ENCODE data around the gene PGA4.
A peak's percentile ranks its signal among the peaks of the same experiment; 100 is the strongest.

The PGA4 gene

GRCh38 chr11:61273178-61274078 is 51.3 kb downstream of the PGA4 start:
- intact Hi-C loops (cut with DNase I): no loop called here
- DNase-seq: peak in 7 of 10 donors; percentile 15 to 90 (median 41)

DNA sequence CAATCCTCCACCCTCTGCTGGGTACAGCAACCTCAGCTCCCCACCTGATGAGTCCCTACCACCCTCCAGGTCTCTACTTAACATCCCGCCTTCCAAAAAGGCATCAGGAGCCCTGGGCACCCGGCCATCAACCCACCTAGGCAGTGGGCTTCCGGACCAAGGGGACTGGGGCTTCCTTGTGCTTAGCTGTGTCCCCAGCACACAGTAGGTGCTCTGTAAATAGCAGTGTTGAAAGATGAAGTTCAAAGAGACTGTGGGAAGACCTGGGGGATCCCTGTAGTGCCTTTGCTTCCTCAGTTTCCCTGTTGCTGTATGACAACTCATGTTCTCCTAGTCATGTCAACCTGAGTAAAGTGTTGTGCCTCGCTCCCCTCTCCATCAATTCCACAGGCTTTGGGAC is 51.9 kb downstream of the PGA4 start:
- peak in 2 of 10 donors; percentile 27 to 44 for DNase-seq
- intact Hi-C loops (cut with DNase I): no loop called here

DNA sequence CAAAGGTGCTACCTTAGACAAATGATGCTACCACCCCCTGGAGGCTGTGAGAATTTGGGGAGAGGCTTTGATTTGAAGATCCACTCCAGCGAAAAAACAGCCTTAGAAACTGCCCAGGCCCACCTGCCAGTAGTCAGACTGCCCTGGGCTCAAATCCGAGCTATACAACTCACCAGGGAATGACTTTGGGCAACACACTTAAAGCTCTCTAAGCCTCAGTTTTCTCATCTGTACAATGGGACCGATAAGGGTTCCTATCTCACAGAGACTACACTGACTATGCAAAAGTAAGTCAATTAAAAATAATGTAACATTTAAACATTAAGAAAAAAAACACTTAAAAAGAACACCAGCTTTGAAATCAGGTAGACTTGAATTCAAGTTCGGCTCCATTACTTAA is 53.0 kb downstream of the PGA4 start:
- intact Hi-C loops (cut with DNase I): no loop called here
- no peak for DNase-seq

DNA sequence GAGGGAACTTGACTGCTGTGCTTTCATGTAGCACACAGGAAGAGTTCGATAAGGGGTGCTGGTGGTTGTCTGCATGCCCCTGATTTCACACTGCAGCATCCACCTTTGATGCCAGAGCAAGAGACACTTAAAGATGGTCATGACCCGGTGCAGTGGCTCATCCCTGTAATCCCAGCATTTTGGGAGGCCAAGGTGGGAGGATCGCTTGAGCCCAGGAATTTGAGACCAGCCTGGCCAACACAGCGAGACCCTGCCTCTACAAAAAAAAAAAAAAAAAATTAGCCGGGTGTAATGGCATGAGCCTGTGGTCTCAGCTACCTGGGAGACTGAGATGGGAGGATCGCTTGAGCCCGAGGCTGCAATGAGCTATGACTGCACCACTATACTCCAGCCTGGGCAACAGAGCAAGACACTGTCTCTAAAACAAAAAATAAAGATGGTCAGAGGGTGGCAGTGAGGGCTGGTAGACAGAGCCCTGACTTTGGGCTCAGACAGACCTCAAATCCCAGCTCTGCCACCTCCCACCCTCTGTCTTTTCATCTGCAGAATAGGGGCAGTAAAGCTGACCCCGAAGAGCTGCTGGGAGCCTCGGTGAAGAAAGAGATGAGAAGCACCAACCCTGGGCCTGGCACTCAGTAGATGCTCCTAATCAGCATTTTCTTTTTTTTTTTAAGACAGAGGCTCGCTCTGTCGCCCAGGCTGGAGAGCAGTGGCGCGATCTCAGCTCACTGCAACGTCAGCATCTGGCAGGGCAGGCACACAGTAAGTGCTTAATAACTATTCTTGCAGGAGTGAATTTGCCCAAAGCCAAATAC is 55.2 kb downstream of the PGA4 start:
- intact Hi-C loops (cut with DNase I): no loop called here
- peak in 1 of 10 donors; percentile 77 for DNase-seq

- no peak for DNase-seq
- intact Hi-C loops (cut with DNase I): no loop called here
These were observed 55.9 kb downstream of the PGA4 start for GRCh38 chr11:61278001-61278470.

DNA sequence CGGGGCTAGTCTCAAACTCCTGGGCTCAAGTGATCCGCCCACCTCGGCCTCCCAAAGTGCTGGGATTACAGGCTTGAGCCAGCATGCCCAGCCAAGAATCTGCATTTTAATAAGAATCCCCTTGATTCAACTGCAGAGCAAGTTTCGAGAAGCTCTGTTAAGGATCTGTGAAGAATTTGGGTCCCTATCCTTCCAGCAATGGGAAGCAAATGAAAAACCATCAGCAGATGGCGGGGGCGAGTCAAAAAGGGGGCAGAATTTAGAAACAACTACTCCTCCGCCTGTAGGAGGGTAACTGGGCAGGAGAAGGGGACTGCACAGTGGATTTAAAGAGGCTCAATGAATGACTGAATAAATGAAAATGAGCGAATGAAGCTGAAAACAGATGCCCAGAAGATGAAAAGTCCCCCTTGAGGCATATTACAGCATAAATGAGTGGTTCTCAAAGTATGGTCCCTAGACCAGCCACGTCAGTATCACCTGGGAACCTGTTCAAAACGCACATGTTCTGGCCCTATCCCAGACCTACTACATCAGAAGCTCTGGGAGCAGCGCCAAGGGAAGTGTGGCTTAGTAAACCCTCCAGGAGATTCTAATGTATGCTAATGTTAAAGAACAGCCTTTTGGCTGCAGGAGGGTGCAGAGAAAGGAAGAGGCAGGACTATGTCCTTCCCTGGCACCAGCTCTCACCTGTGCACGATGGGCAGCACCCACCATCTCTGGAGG is 58.0 kb downstream of the PGA4 start:
- peak in 3 of 10 donors; percentile 21 to 55 (median 42) for DNase-seq
- intact Hi-C loops (cut with DNase I): no loop called here

DNA sequence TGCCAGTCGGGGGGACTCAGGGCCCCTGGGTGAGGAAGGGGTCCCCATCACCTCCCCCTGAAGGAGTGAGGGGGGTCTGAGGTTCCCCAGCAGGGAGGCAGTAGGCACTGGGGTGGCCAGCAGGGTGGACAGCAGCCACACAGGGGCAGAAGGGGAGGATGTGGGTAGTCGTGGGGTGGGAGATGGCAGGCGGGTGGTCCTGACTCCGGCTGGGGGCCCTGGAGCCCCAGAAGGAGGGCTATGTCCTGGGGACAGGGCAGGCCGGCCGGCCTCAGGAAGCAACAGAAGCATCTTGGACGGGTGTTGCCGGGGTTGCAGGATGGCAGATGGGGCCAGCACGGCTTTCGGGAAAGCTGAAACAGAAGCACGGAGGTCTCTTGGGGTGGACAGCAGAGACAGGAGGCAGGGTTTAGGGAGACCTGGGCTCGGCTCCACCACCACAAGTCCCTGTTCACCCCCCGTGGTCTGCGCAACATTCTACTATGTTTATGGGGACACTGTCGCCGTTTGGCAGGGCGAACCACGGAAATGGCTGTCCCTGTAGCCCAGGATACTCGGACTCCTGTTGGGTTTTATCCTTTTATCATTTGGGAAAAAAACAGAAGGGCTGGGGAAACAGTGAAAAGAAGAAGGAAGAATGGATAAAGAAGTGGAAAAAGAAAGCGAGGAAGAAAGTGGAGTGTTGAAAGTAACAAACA is 58.9 kb downstream of the PGA4 start:
- peak in 1 of 10 donors; percentile 68 for DNase-seq
- intact Hi-C loops (cut with DNase I): no loop called here
